ENCODE results near the gene RBBP8NL. TPM values are rescaled to one million over a fixed set of nuclear protein-coding genes. Genes with fewer than 3 reads are reported as not detected.

RBBP8NL gene
- total RNA-seq, 6 experiments from 2014 or later: not detected

- no peaks in the 10 kb centered on the region for H3K27me3 ChIP-seq
These were observed 39.6 kb upstream of the RBBP8NL start for GRCh38 chr20:62466806-62467537.

GRCh38 chr20:62466072-62466760 lies 38.9 kb upstream of the RBBP8NL start:
- 67% methylated on average over 1 of the region's 48 CpGs for WGBS (ENCODE audit: insufficient coverage, low coverage, low lambda C conversion rate, missing lambda C conversion rate)
- DNase-seq: no peak
- intact Hi-C loops (cut with DNase I): no loop called here
- Histone ChIP-seq H3K4me1 (no peaks in the 10 kb centered on the region), H3K9me3 (no peaks in the 10 kb centered on the region), H3K4me3 (no peak overlapping the region), H3K27ac (no peak overlapping the region), H3K36me3 (no peaks in the 10 kb centered on the region), H3K27me3 (no peaks in the 10 kb centered on the region)
- no peak for TF ChIP-seq POLR2A (IDR thresholded peaks at IDR 0.05)
- TF ChIP-seq, protein P1, sequence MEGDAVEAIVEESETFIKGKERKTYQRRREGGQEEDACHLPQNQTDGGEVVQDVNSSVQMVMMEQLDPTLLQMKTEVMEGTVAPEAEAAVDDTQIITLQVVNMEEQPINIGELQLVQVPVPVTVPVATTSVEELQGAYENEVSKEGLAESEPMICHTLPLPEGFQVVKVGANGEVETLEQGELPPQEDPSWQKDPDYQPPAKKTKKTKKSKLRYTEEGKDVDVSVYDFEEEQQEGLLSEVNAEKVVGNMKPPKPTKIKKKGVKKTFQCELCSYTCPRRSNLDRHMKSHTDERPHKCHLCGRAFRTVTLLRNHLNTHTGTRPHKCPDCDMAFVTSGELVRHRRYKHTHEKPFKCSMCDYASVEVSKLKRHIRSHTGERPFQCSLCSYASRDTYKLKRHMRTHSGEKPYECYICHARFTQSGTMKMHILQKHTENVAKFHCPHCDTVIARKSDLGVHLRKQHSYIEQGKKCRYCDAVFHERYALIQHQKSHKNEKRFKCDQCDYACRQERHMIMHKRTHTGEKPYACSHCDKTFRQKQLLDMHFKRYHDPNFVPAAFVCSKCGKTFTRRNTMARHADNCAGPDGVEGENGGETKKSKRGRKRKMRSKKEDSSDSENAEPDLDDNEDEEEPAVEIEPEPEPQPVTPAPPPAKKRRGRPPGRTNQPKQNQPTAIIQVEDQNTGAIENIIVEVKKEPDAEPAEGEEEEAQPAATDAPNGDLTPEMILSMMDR (IDR thresholded peaks at IDR 0.05): no peak
- ATAC-seq: no peak

More at GRCh38 chr20:62466806-62467537, 39.6 kb upstream of the RBBP8NL start:
- WGBS (ENCODE audit: insufficient coverage, low coverage, low lambda C conversion rate, missing lambda C conversion rate): 79% methylated on average over 4 of the region's 19 CpGs
- no peak for TF ChIP-seq POLR2A (IDR thresholded peaks at IDR 0.05)
- TF ChIP-seq, protein P1 (IDR thresholded peaks at IDR 0.05): no peak
- Histone ChIP-seq H3K36me3 (no peaks in the 10 kb centered on the region), H3K9me3 (no peaks in the 10 kb centered on the region), H3K27ac (no peak overlapping the region), H3K4me1 (no peaks in the 10 kb centered on the region), H3K4me3 (no peak overlapping the region)
- DNase-seq (no peak), ATAC-seq (no peak)
- intact Hi-C loops (cut with DNase I): no loop called here

DNA sequence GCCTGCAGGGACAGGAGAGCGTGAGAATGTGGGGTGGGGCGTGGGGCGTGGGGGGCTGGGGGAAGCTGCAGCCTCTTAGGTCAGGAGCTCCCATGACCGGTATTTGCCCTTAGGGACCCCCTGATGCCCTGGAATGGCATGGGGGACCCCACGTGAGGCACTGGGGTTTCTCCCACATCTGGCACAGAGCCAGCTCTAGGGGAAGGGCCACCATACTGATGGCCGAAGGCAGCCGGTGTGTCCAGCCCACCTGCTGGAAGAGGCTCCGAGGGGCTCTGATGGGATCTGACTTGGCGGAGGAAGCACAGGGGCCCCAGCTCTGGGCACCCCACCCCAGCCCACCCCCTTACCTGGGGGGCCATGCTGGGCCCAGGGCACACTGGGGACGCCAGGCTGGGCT lies 37.7 kb upstream of the RBBP8NL start:
- Histone ChIP-seq H3K9me3 (no peaks in the 10 kb centered on the region), H3K4me3 (no peak overlapping the region), H3K4me1 (no peaks in the 10 kb centered on the region), H3K27me3 (no peaks in the 10 kb centered on the region), H3K27ac (no peak overlapping the region), H3K36me3 (no peaks in the 10 kb centered on the region)
- DNase-seq (no peak), ATAC-seq (no peak)
- no peak for TF ChIP-seq POLR2A (IDR thresholded peaks at IDR 0.05)
- TF ChIP-seq, protein P1 (IDR thresholded peaks at IDR 0.05): no peak
- 100% methylated on average over 3 of the region's 10 CpGs for WGBS (ENCODE audit: insufficient coverage, low coverage, low lambda C conversion rate, missing lambda C conversion rate)
- intact Hi-C loops (cut with DNase I): no loop called here

DNA sequence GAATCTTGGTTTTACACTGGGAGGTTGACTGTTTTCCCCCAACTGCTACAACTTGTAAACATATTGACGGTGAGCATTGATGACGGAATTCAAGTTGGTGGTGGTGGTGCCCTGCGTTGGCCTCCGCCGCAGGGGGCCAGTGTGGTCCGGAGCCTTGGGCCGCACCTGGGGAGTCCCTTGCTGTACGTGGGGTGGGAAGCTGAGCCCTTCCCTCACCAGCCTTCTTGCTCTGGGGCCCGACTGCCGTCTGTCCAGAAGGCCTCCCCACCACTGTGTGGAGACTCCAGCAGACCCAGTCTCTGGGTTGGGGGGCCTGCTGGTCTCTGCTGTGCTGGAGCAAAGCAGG lies 37.1 kb upstream of the RBBP8NL start:
- ATAC-seq (no peak), DNase-seq (no peak)
- Histone ChIP-seq H3K36me3 (no peaks in the 10 kb centered on the region), H3K4me3 (no peak overlapping the region), H3K9me3 (no peaks in the 10 kb centered on the region), H3K4me1 (no peaks in the 10 kb centered on the region), H3K27ac (no peak overlapping the region), H3K27me3 (no peaks in the 10 kb centered on the region)
- TF ChIP-seq, protein P1 (IDR thresholded peaks at IDR 0.05): no peak
- no peak for TF ChIP-seq POLR2A (IDR thresholded peaks at IDR 0.05)
- intact Hi-C loops (cut with DNase I): no loop called here
- WGBS (ENCODE audit: insufficient coverage, low coverage, low lambda C conversion rate, missing lambda C conversion rate): 60% methylated on average over 3 of the region's 10 CpGs
